Suppressor macrophage treated with lipopolysaccharide for 1 hour (primary cell): ENCODE measurements around the gene DGUOK.

Experiments
- DNase-seq, 3 donors: peaks; one replicate each; pipeline ENCODE4 v3.0.0-alpha.2; 2020 to 2022

DGUOK gene

GRCh38 chr2:73999881-74000597 lies 73.4 kb downstream of the DGUOK start:
- no peak for DNase-seq

- no peak for DNase-seq
Measured at GRCh38 chr2:74000666-74001065, 74.0 kb downstream of the DGUOK start.

GRCh38 chr2:74001121-74001520 lies 74.4 kb downstream of the DGUOK start:
- no peak for DNase-seq

- peak in 1 of 3 donors; percentile 69 for DNase-seq
Measured at GRCh38 chr2:74001781-74002504, 75.3 kb downstream of the DGUOK start.

GRCh38 chr2:74002505-74003421 lies 76.1 kb downstream of the DGUOK start:
- DNase-seq, result peak; percentile 87 to 97 (median 89)

- peak; percentile 69 to 81 (median 72) for DNase-seq
Measured at GRCh38 chr2:74003494-74004211, 77.0 kb downstream of the DGUOK start.

- no peak for DNase-seq
Measured at GRCh38 chr2:74004212-74005182, 77.8 kb downstream of the DGUOK start.

- no peak for DNase-seq
Measured at GRCh38 chr2:74005786-74006185, 79.1 kb downstream of the DGUOK start.

- no peak for DNase-seq
Measured at GRCh38 chr2:74006459-74006858, 79.8 kb downstream of the DGUOK start.

- DNase-seq, result no peak
Measured at GRCh38 chr2:74007121-74007520, 80.4 kb downstream of the DGUOK start.

- DNase-seq, result no peak
Measured at GRCh38 chr2:74007711-74008110, 81.0 kb downstream of the DGUOK start.
